ENCODE results near the gene SAMD11.

SAMD11 gene

DNA sequence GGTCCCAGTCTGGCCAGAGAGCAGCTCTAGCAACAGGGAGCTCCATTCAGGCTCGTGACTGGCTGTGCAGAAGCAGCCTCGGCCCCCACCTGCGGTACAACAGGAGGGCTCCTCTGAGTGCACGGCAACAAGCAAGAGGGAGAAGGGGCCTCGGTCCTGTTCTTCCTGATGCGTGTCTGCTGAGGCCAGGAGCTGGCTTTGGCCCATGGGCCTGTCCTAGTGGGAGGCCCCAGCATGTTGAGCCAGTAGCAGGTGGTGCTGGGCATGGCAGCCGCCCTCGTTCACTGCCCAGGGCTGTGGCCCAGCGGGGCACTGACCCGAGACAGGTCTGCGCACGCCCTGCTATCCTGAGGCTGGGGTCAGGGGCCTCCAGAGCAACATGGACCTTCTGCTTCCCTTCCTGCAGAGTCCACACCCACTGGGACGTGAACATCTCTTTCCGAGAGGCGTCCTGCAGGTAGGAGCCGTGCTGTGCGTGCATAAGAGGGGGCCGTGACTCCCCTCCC is 7.0 kb downstream of the SAMD11 start:
- CTCF ChIA-PET = interaction anchor here (1.2 to 1.6 kb wide), 2 partner anchors 9 to 26 kb away, joined by 4 to 10 read pairs; no protein-coding TSS in a partner anchor
- POLR2A ChIA-PET = no interaction called here
- TF ChIP-seq, protein P1, sequence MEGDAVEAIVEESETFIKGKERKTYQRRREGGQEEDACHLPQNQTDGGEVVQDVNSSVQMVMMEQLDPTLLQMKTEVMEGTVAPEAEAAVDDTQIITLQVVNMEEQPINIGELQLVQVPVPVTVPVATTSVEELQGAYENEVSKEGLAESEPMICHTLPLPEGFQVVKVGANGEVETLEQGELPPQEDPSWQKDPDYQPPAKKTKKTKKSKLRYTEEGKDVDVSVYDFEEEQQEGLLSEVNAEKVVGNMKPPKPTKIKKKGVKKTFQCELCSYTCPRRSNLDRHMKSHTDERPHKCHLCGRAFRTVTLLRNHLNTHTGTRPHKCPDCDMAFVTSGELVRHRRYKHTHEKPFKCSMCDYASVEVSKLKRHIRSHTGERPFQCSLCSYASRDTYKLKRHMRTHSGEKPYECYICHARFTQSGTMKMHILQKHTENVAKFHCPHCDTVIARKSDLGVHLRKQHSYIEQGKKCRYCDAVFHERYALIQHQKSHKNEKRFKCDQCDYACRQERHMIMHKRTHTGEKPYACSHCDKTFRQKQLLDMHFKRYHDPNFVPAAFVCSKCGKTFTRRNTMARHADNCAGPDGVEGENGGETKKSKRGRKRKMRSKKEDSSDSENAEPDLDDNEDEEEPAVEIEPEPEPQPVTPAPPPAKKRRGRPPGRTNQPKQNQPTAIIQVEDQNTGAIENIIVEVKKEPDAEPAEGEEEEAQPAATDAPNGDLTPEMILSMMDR (IDR thresholded peaks at IDR 0.05; ENCODE audit: control extremely low read depth, extremely low read depth, low read depth, missing control alignments) = no peak
- DNase-seq (ENCODE audit: extremely low spot score) = no peak

DNA sequence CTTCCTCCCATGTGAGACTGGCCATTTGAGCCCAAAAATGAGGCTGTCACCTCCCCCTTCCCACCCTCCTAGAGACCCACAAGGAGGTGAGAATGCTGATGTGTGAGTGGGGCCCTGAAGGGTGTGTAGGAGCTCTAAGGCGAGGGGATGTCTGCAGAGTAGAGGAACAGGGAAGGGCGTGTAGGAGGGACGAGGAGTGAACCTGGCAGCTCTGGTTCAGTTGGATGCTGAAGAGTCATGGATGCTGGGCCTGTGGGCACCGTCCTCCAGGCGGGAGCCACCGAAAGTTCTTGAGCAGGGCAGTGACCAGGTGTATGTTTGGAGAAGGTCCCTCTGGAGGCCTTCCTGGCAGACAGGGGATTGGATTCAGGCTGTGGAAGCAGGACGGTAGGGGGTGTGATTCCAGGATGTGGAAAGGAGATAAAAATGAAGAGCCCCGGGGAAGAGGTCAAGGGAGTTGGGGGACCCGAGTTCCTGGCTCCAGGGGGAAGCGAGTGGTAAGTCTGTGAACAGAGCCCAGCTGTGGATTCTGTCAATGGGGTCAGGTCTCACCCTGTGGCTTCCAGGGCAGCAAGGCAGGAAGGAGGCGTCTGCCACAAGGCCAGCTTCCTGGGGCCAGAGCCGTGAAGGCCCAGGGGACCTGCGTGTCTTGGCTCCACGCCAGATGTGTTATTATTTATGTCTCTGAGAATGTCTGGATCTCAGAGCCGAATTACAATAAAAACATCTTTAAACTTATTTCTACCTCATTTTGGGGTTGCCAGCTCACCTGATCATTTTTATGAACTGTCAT is 7.9 kb downstream of the SAMD11 start:
- ChIA-PET POLR2A (no interaction called here), CTCF (interaction anchor here (1.6 kb wide), 1 partner anchor 26 kb away, joined by 10 read pairs; no protein-coding TSS in a partner anchor)
- no peak for DNase-seq (ENCODE audit: extremely low spot score)
- TF ChIP-seq, protein P1 (IDR thresholded peaks at IDR 0.05; ENCODE audit: control extremely low read depth, extremely low read depth, low read depth, missing control alignments) = no peak

GRCh38 chr1:932173-932510 is 8.4 kb downstream of the SAMD11 start:
- ChIA-PET CTCF (no interaction called here), POLR2A (no interaction called here)
- TF ChIP-seq, protein P1 (IDR thresholded peaks at IDR 0.05; ENCODE audit: control extremely low read depth, extremely low read depth, low read depth, missing control alignments) = no peak
- no peak for DNase-seq (ENCODE audit: extremely low spot score)

DNA sequence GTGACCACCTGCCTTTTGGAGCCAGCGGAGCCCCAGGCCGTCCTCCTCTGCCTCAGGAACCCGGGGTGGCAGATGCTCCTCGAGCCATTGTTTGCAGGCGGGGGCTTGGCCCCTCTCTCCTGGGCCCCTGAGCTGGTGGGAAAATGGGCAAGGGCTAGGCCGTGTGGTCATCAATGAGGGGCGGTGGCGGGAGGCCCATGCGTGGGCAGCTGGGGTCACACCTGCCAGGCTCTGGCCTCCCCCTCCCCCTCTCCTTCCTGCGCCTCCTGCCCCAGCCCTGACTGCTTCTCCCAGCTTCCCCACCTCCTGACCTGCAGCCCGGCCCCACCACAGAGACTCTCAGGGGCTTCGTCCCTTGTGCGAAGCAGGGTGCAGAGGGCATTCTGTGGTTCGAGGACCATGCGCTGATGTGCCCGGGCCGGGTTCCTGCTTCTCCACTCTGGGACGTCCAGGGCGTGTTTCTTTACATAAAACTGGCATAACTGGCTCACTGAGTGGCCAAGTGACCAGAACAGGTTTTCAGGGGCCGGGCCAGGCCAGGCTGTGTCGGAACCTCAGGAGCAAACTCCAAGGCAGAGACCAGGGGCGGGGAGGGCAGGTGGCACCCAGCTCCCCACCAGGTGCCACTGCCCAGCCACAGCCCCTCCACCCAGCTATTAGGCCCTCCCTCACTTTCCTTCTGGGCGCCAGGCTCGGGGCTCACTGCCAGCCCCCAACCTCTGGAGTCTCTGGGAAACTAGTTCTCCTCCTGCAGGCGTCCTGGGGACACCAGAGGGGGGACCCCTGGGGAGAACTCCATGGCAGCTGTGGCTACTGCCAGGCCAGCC is 9.3 kb downstream of the SAMD11 start:
- CTCF ChIA-PET = interaction anchor here (0.8 to 1.1 kb wide), 3 partner anchors 28 to 63 kb away, joined by 3 to 5 read pairs (median 3); no protein-coding TSS in a partner anchor
- no peak for DNase-seq (ENCODE audit: extremely low spot score)
- TF ChIP-seq, protein P1 (IDR thresholded peaks at IDR 0.05; ENCODE audit: control extremely low read depth, extremely low read depth, low read depth, missing control alignments) = no peak
- POLR2A ChIA-PET = no interaction called here

DNA sequence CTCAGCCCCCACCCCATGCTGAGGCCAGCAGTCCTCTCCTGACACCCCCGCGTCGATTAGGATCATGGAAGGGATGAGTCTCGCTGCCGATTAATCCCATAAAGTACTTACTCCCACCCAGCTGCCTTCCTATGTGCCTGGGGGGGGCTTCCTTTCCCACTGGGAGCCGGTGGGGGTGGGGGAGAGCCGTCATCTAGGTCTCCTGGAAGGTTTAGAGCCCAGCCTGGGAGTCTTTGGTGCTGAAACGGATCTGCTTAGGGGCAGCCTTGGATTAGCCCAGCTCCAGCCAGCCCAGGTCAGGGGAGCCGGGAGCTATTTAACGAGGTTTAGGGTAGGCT is 9.8 kb downstream of the SAMD11 start:
- TF ChIP-seq, protein P1 (IDR thresholded peaks at IDR 0.05; ENCODE audit: control extremely low read depth, extremely low read depth, low read depth, missing control alignments) = no peak
- DNase-seq (ENCODE audit: extremely low spot score) = no peak
- POLR2A ChIA-PET = no interaction called here
- CTCF ChIA-PET = interaction anchor here (0.8 to 1.1 kb wide), 3 partner anchors 28 to 64 kb away, joined by 3 to 5 read pairs (median 3); no protein-coding TSS in a partner anchor

DNA sequence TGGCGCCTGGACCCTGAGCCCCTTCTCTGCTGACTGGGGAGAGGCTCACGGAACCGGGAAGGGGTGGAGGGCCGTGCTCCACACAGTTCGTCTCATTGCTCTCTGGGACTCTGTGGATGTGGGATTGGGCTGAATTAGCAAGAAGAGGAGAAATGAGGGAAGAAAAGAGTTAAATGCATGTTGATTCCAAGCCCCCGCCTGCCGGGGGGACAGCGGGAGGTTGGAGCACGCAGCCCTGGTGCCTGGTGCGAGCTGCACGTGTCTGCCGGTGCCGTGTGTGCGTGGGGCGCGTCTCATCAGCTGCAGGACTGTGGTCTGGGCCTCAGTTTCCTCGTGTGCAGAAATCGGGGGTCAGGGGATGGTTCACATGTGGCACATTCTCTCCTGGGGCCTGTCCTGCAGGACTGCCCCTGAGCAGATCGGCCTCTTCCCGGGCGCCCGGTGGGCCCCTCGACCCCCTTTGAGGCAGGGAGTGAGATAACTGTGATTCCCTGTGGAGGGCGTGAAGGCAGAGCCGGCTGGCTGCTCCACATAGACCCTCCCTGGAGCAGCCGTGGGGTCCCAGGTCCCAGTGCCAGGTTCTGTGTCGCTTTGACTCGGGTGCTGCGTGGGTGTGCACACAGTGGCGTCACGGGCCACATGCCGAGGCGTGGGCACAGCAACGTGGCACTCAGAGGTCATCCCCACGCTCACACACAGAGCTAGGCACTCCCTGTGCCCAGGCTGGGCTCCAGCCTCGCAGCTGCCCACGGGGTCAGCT is 11.4 kb downstream of the SAMD11 start:
- POLR2A ChIA-PET = no interaction called here
- no peak for DNase-seq (ENCODE audit: extremely low spot score)
- TF ChIP-seq, protein P1 (IDR thresholded peaks at IDR 0.05; ENCODE audit: control extremely low read depth, extremely low read depth, low read depth, missing control alignments) = no peak
- CTCF ChIA-PET = no interaction called here
